Chondrocyte (in vitro differentiated cells): Measurements from ENCODE around the gene EIF6. TPM values are rescaled to one million over a fixed set of nuclear protein-coding genes. Genes with fewer than 3 reads are reported as not detected.

Experiments used
- DNase-seq: peaks from one replicate; pipeline ENCODE4 v3.0.0; 2021; ENCODE audit warnings: mixed read lengths, low spot score
- H3K27ac Mint-ChIP-seq: one replicate; pipeline ENCODE4 v1.8.0; 2021; ENCODE audit warnings: mild to moderate bottlenecking, moderate library complexity, mixed read lengths; ENCODE audit not compliant: unreplicated experiment
- H3K27me3 Mint-ChIP-seq: 2 replicates; pipeline ENCODE4 v1.8.0; 2021; ENCODE audit warnings: low read depth, mixed read lengths
- H3K36me3 Mint-ChIP-seq: 2 replicates; pipeline ENCODE4 v1.8.0; 2021; ENCODE audit warnings: low read depth, mixed read lengths
- H3K4me1 Mint-ChIP-seq: 2 replicates; pipeline ENCODE4 v1.8.0; 2021; ENCODE audit warnings: low read depth, mild to moderate bottlenecking, mixed read lengths
- H3K4me3 Mint-ChIP-seq: one replicate; pipeline ENCODE4 v1.8.0; 2021; ENCODE audit warnings: mild to moderate bottlenecking, moderate library complexity, mixed read lengths; ENCODE audit not compliant: unreplicated experiment
- H3K9me3 Mint-ChIP-seq: 2 replicates; pipeline ENCODE4 v1.8.0; 2021; ENCODE audit warnings: low read depth, mixed read lengths
- total RNA-seq: library from RNA; stranded (reverse); gene quantifications from 3 replicates; pipeline ENCODE4 v1.2.1, GENCODE V29; 2021
- TF ChIP-seq, protein P1 (sequence below): fragments of 200-600 bp; sonication (generic); IDR thresholded peaks from 2 replicates; pipeline ENCODE4 v1.5.0; 2021; ENCODE audit warnings: antibody characterized with exemption, mild to moderate bottlenecking, moderate library complexity

Gene EIF6
- total RNA-seq, 1 donor from 2014 or later: 125 TPM

- H3K36me3 Mint-ChIP-seq: no peaks in the 10 kb centered on the region
- H3K27ac Mint-ChIP-seq: peak overlapping the region; percentile 99
- no peaks in the 10 kb centered on the region for H3K9me3 Mint-ChIP-seq
- H3K4me1 Mint-ChIP-seq: peaks cover 89% of the 10 kb centered on the region
- H3K27me3 Mint-ChIP-seq: no peaks in the 10 kb centered on the region
- H3K4me3 Mint-ChIP-seq: no peak overlapping the region
- TF ChIP-seq, protein P1, sequence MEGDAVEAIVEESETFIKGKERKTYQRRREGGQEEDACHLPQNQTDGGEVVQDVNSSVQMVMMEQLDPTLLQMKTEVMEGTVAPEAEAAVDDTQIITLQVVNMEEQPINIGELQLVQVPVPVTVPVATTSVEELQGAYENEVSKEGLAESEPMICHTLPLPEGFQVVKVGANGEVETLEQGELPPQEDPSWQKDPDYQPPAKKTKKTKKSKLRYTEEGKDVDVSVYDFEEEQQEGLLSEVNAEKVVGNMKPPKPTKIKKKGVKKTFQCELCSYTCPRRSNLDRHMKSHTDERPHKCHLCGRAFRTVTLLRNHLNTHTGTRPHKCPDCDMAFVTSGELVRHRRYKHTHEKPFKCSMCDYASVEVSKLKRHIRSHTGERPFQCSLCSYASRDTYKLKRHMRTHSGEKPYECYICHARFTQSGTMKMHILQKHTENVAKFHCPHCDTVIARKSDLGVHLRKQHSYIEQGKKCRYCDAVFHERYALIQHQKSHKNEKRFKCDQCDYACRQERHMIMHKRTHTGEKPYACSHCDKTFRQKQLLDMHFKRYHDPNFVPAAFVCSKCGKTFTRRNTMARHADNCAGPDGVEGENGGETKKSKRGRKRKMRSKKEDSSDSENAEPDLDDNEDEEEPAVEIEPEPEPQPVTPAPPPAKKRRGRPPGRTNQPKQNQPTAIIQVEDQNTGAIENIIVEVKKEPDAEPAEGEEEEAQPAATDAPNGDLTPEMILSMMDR: no peak
- DNase-seq: no peak
These were observed 23.4 kb upstream of the EIF6 start for GRCh38 chr20:35307666-35308653.

DNA sequence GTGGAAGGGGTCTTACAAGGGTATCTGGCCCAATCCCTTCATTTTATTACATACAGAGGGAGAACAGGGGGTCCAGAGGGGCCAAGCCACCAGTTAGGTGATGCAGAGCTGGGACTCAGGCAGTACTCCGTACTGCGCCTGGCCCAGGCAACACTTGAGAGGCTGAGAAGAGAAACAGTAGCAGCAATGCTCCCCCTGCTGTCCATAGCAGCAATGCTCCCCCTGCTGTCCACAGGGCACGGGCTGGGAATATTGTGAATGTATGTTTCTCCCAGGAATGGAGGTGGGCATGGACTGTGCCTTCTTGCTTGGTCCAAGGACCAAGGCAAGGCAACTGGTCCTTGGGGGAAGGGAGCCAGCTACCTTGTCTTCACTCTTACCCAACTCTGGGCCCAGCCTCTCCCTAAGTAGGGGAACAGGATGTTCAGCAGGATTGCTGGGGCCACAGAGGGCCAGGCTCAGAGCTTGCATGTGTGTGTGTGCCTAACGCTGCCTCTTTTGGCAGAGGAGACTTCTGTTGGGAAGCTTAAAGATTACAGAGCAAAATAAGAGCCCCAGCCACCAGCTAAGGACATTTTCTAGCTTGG is 22.5 kb upstream of the EIF6 start:
- Mint-ChIP-seq H3K9me3 (no peaks in the 10 kb centered on the region), H3K27ac (peak overlapping the region; percentile 99), H3K4me1 (peaks cover 90% of the 10 kb centered on the region), H3K4me3 (no peak overlapping the region), H3K27me3 (no peaks in the 10 kb centered on the region), H3K36me3 (no peaks in the 10 kb centered on the region)
- TF ChIP-seq, protein P1: peak; percentile 83
- no peak for DNase-seq

DNA sequence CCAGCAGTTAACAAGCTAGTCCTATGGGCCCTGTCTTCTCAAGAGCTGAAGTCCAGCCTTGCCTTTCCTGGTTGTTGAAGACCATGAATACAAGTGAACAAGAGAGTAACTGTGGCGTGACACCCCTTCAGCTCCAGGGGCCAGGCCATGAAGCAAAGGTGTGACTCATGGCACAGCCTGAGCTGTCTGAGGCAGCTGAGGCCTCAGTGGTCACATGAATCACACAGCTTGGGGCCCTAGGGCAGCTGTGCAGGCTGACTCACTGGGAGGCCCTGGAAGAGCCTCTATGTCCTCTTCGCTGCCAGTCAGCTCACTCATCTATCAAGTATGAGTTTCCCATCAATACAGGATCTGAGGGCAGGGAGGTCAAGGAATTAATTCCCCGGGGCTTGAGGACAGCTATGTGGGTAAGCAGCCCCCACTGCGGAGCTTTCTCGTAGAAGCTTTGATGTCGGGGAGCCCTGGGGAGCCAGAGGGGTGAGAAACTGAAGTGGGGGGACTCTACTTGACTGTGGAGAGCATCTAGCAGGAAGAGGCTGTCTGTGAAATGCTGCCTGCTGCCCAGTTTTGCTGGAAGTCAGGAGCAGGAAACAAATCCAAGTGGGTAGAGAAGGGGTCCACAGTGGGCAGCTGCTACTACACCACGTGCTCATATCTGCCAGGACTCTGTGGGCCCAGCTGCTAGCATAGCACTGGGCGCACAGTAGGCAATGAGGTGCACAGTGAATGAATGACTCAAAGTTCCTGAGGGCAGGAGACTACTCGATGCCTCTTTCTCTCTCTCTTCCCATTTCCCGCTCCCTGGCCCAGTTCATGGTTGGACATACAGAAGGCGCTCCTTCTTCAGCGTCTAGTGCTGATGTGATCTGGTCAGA is 21.3 kb upstream of the EIF6 start:
- no peaks in the 10 kb centered on the region for H3K9me3 Mint-ChIP-seq
- TF ChIP-seq, protein P1: no peak
- no peaks in the 10 kb centered on the region for H3K36me3 Mint-ChIP-seq
- no peaks in the 10 kb centered on the region for H3K27me3 Mint-ChIP-seq
- H3K4me3 Mint-ChIP-seq: peak overlapping the region; percentile 51
- peak overlapping the region; percentile 99 for H3K27ac Mint-ChIP-seq
- no peak for DNase-seq
- H3K4me1 Mint-ChIP-seq: peaks cover 89% of the 10 kb centered on the region

- Mint-ChIP-seq H3K4me1 (peaks cover 85% of the 10 kb centered on the region), H3K27ac (peak overlapping the region; percentile 99), H3K36me3 (no peaks in the 10 kb centered on the region), H3K27me3 (no peaks in the 10 kb centered on the region), H3K9me3 (no peaks in the 10 kb centered on the region), H3K4me3 (no peak overlapping the region)
- DNase-seq: no peak
- TF ChIP-seq, protein P1: no peak
These were observed 20.4 kb upstream of the EIF6 start for GRCh38 chr20:35304956-35305355.
